ENCODE measurements around the gene AP1M1. TPM values are rescaled to one million over a fixed set of nuclear protein-coding genes. Genes with fewer than 3 reads are reported as not detected.

AP1M1 gene
- polyA plus RNA-seq, 1 donor: 40.1 TPM

DNA sequence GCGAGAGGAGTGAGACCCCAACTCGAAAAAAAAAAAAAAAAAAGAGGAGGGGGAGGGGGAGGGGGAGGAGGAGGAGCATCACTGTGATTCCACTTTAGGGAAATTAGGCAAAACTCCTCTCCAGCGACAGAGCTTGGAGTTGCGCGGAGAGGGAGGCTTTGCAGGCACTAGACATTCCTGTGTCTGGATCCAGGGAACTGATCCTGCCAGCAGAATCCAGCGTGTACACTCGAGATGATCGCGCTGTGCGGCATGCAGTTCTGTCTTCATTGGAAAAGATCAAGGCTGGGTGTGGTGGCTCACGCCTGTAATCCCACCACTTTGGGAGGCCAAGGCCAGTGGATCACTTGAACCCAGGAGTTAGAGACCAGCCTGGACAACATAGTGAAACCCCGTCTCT is 97.3 kb downstream of the AP1M1 start:
- no peak for DNase-seq (ENCODE audit: low read depth)

Other genes with a start within 250 kb of the AP1M1 start
- not detected for gene OR10H4, start 248.9 kb upstream of the AP1M1 start, polyA plus RNA-seq (ENCODE audit: insufficient read length)
- 162 TPM for gene TPM4, start 121.4 kb upstream of the AP1M1 start, polyA plus RNA-seq (ENCODE audit: insufficient read length)
- gene RAB8A, start 86.0 kb upstream of the AP1M1 start, polyA plus RNA-seq (ENCODE audit: insufficient read length): 30.4 TPM
- 0.30 TPM for gene HSH2D, start 54.2 kb upstream of the AP1M1 start, polyA plus RNA-seq (ENCODE audit: insufficient read length)
- not detected for gene CIB3, start 24.4 kb upstream of the AP1M1 start, polyA plus RNA-seq (ENCODE audit: insufficient read length)
- 63.2 TPM for gene FAM32A, start 12.5 kb upstream of the AP1M1 start, polyA plus RNA-seq (ENCODE audit: insufficient read length)
- gene KLF2, start 126.9 kb downstream of the AP1M1 start, polyA plus RNA-seq (ENCODE audit: insufficient read length): 48.2 TPM

Measured in forelimb muscle (tissue), 1 donor.